Neural progenitor cell (in vitro differentiated cells): ENCODE measurements around the gene TP63.

Experiments
- CTCF ChIP-seq: fragments of 200-600 bp; sonication (generic); IDR thresholded peaks from 2 replicates; pipeline ENCODE4 v1.5.1; 2017; ENCODE audit warnings: antibody characterized with exemption, mild to moderate bottlenecking
- EZH2 ChIP-seq: fragments of 200-600 bp; sonication (generic); IDR thresholded peaks from 2 replicates; pipeline ENCODE4 v1.6.1; 2017; ENCODE audit warnings: antibody characterized with exemption, mild to moderate bottlenecking, moderate library complexity
- EZH2phosphoT487 ChIP-seq: fragments of 200-600 bp; sonication (generic); IDR thresholded peaks from 2 replicates; pipeline ENCODE4 v1.6.1; 2017; ENCODE audit warnings: antibody characterized with exemption

- TF ChIP-seq CTCF (no peak), EZH2 (no peak), EZH2phosphoT487 (no peak)
Measured at GRCh38 chr3:189587664-189588040, 43.5 kb upstream of the TP63 start.
